ENCODE results near the gene CAMTA1. TPM values are rescaled to one million over a fixed set of nuclear protein-coding genes. Genes with fewer than 3 reads are reported as not detected.

The CAMTA1 gene
- total RNA-seq, 6 experiments from 2014 or later, result 78.1 to 96.6 (median 86.1) TPM

DNA sequence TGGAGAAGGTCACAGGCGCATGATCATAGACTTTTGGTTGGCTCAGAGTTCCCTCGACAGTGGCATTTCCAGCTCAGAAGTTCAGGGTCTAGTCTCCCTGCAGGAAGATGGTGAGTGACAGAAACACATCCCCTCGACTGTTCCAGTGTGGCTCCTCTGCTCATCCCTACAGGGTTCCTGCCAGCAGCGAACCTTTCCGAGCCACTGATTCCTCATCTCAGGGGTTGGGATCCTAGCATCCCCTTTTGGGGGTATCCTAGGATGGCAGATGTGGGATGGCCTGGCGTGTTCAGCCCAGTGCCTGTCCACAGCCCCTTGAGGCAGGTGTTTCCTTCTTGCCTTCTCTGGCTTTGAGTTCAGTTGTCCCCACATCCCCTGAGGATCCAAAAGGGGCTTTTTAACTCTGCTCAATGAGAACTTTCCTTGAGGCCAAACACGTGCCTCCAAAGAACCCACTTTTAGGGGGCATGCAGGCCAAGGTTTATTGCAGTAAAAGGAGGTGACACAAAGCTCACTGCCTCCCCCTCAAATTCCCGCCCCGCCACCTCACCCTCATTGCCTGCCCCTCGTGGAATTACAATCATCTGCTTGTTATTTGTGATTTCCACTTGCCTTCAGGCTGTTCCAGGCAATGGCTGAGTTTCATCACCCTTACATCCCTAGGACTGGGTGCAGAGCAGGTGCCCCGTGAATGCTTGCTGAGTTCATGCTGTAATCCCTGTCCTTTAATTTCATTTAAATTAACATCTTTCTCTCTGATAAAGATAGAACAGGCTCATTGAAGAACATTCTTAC lies 440.7 kb downstream of the CAMTA1 start:
- peaks cover 74% of the 10 kb centered on the region for H3K4me1 Mint-ChIP-seq (ENCODE audit: low read depth)
- peaks cover 2% of the 10 kb centered on the region for H3K27me3 Mint-ChIP-seq (ENCODE audit: insufficient read depth)
- no peak overlapping the region for H3K27ac Mint-ChIP-seq
- H3K36me3 Mint-ChIP-seq (ENCODE audit: low read depth), result no peaks in the 10 kb centered on the region
- H3K9me3 Mint-ChIP-seq, result no peaks in the 10 kb centered on the region
- no peak for DNase-seq
- TF ChIP-seq, protein P1, sequence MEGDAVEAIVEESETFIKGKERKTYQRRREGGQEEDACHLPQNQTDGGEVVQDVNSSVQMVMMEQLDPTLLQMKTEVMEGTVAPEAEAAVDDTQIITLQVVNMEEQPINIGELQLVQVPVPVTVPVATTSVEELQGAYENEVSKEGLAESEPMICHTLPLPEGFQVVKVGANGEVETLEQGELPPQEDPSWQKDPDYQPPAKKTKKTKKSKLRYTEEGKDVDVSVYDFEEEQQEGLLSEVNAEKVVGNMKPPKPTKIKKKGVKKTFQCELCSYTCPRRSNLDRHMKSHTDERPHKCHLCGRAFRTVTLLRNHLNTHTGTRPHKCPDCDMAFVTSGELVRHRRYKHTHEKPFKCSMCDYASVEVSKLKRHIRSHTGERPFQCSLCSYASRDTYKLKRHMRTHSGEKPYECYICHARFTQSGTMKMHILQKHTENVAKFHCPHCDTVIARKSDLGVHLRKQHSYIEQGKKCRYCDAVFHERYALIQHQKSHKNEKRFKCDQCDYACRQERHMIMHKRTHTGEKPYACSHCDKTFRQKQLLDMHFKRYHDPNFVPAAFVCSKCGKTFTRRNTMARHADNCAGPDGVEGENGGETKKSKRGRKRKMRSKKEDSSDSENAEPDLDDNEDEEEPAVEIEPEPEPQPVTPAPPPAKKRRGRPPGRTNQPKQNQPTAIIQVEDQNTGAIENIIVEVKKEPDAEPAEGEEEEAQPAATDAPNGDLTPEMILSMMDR (IDR thresholded peaks at IDR 0.05), result no peak
- no peak overlapping the region for H3K4me3 Mint-ChIP-seq

DNA sequence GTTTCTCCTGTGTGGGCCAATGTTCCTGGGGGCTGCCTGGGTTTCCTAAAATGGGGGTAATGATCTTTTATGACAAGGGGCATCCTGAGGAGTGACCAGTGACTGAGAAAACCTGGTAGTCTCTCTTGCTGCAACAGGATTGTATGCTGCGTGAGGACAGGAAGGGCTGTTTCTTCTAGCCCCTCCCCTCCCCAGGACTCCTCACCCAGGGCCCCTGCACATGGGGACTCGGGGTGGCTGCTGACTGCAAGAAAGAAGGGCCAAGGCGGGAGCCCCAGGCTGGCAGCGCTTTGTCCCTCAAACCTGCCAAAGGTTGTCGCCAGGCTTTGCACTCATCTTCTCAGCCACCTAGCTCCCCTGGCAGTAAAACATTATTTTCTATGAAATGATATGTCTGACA lies 442.4 kb downstream of the CAMTA1 start:
- Mint-ChIP-seq H3K36me3 (ENCODE audit: low read depth) (no peaks in the 10 kb centered on the region), H3K27me3 (ENCODE audit: insufficient read depth) (no peaks in the 10 kb centered on the region; the same call in 1 of the 2 replicates), H3K4me1 (ENCODE audit: low read depth) (peaks cover 57% of the 10 kb centered on the region), H3K27ac (no peak overlapping the region), H3K9me3 (no peaks in the 10 kb centered on the region), H3K4me3 (no peak overlapping the region)
- TF ChIP-seq, protein P1 (IDR thresholded peaks at IDR 0.05), result no peak
- no peak for DNase-seq

DNA sequence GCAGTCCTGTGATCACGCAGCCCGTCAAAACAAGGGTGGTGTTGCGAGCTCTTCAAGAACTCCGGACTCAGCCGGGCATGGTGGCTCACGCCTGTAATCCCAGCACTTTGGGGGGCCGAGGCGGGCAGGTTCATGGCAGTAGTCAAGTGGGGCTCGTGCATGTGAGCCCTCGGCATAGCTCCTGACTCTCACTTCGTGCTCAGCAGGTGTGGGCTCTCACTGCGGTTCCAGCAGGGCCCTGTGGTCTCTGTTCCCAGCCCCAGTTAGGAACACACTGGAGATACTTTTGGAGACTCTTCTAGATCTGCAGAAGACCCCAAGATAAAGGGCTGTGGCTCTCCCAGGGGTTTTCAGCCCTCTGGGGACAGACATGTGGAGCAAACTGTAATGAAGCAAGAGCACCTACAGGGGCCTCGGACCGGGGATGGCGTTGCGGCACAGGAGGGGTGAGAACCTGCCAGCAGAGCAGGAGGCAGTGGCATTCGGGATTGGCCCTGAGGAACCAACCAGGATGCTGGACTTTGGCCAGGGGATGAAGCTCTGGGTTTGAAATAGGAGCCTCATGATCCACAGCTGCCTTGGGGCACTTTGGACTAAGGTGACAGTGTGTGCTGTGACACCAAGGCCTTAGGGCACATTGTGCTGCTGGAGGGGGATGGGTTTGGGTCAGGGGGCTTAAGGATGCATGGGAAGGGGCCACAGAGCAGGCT lies 443.2 kb downstream of the CAMTA1 start:
- no peak overlapping the region for H3K4me3 Mint-ChIP-seq
- H3K4me1 Mint-ChIP-seq (ENCODE audit: low read depth), result peaks cover 50% of the 10 kb centered on the region
- H3K36me3 Mint-ChIP-seq (ENCODE audit: low read depth), result no peaks in the 10 kb centered on the region
- DNase-seq, result no peak
- no peaks in the 10 kb centered on the region; the same call in none of the 2 replicates for H3K27me3 Mint-ChIP-seq (ENCODE audit: insufficient read depth)
- H3K27ac Mint-ChIP-seq, result no peak overlapping the region
- H3K9me3 Mint-ChIP-seq, result no peaks in the 10 kb centered on the region
- TF ChIP-seq, protein P1 (IDR thresholded peaks at IDR 0.05), result no peak

DNA sequence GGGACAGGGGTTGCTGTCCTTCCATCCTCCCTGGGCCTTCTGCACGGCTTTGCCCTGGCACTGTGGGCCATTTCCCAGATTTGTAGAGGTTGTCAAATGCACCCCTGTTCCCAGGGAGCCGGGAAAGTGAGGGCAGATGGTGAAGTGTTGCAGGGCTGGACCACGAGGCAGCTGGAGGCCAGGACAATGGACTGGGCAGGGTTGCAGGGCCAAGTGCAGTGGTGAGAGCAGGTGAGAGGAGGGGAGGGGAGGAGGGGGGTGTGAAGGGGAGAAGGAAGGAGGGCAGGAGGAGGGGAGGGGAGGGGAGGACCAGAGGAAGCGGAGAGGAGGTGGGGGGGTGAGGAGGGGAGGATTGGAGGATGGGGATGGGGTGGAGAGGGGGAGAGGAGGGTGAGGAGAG lies 443.9 kb downstream of the CAMTA1 start:
- H3K4me1 Mint-ChIP-seq (ENCODE audit: low read depth), result peaks cover 42% of the 10 kb centered on the region

More for the DNA sequence above, 443.9 kb downstream of the CAMTA1 start:
- no peak for DNase-seq
- Mint-ChIP-seq H3K9me3 (no peaks in the 10 kb centered on the region), H3K27me3 (ENCODE audit: insufficient read depth) (no peaks in the 10 kb centered on the region; the same call in none of the 2 replicates), H3K36me3 (ENCODE audit: low read depth) (no peaks in the 10 kb centered on the region), H3K4me3 (no peak overlapping the region), H3K27ac (no peak overlapping the region)
- TF ChIP-seq, protein P1 (IDR thresholded peaks at IDR 0.05), result no peak
